GM12878 (cell line): ENCODE measurements around the gene TMPRSS13. TPM values are rescaled to one million over a fixed set of nuclear protein-coding genes. Genes with fewer than 3 reads are reported as not detected.

Experiments
- ATAC-seq: fragments of 200-7000 bp; cut with Tn5 transposase; 3 replicates; pipeline ENCODE4 v1.9.1; 2020; ENCODE audit warnings: mild to moderate bottlenecking, moderate library complexity
- BruUV-seq: library from RNA; stranded (reverse); fragments of 400-500 nt; replicated peaks from 2 replicates; lab custom pipeline; 2021; lab: Mats Ljungman, UMichigan
- CTCF ChIA-PET: fragments of 300-600 bp; sonication (Branson Sonifier 250); formaldehyde crosslinking; extraction: SDS; loops from one replicate; lab custom pipeline; 2021; ENCODE audit warnings: inconsistent platforms; lab: Yijun Ruan, JAX
- POLR2A ChIA-PET: fragments of 350-600 bp; formaldehyde crosslinking; extraction: SDS; loops from one replicate; lab custom pipeline; 2021; ENCODE audit warnings: inconsistent platforms; lab: Charles Lee
- RAD21 ChIA-PET: fragments of 300-600 bp; sonication (Branson Sonifier 250); formaldehyde crosslinking; loops from one replicate; lab custom pipeline; 2023; ENCODE audit warnings: antibody characterized with exemption; ENCODE audit not compliant: unreplicated experiment; lab: Charles Lee
- SMC1A ChIA-PET: fragments of 300-600 bp; sonication (Branson Sonifier 250); formaldehyde crosslinking; loops from one replicate; lab custom pipeline; 2023; ENCODE audit not compliant: unreplicated experiment, uncharacterized antibody; lab: Charles Lee
- DNase-seq: peaks from one replicate; pipeline ENCODE4 v3.0.0-alpha.2; 2011; ENCODE audit warnings: low read depth, low spot score
- FAIRE-seq: peaks from 3 replicates; lab custom pipeline; 2011; peaks lifted over from hg19 to GRCh38; lab: Jason Lieb, UNC
- H2AFZ ChIP-seq: 2 replicates; pipeline ENCODE4 v1.6.0; 2011; ENCODE audit warnings: low read depth, low read length, control low read depth; ENCODE audit not compliant: control insufficient read depth
- H3K27ac ChIP-seq: 2 replicates; pipeline ENCODE4 v1.5.1; 2011; ENCODE audit warnings: control low read depth; ENCODE audit not compliant: control insufficient read depth, insufficient read depth
- H3K27me3 ChIP-seq, 2 experiments: replicated peaks in 1 of 2; 2 replicates each; pipeline versions ENCODE4 v1.6.0 to v1.6.1; 2011; ENCODE audit warnings: low read length in 1 of 2; ENCODE audit not compliant: control insufficient read depth in 2 of 2, insufficient read depth in 2 of 2
- H3K36me3 ChIP-seq, 2 experiments: 2 replicates each; pipeline ENCODE4 v1.5.1; 2011; ENCODE audit warnings: low read length in 1 of 2; ENCODE audit not compliant: control insufficient read depth in 2 of 2, insufficient read depth in 2 of 2
- H3K4me1 ChIP-seq: 2 replicates; pipeline ENCODE4 v1.6.1; 2011; ENCODE audit warnings: mild to moderate bottlenecking, low read length, moderate library complexity, mixed read lengths; ENCODE audit not compliant: control insufficient read depth, insufficient read depth
- H3K4me2 ChIP-seq: 2 replicates; pipeline ENCODE4 v1.6.0; 2011; ENCODE audit warnings: control low read depth; ENCODE audit not compliant: control insufficient read depth, insufficient read depth
- H3K4me3 ChIP-seq: fragments of 200-600 bp; sonication (generic); 2 replicates; pipeline ENCODE4 v1.5.1; 2016
- H3K79me2 ChIP-seq: 2 replicates; pipeline ENCODE4 v1.6.0; 2011; ENCODE audit warnings: low read length; ENCODE audit not compliant: control insufficient read depth, insufficient read depth
- H3K9ac ChIP-seq: 2 replicates; pipeline ENCODE4 v1.8.0; 2011; ENCODE audit warnings: low read length, control low read depth, mixed read lengths; ENCODE audit not compliant: control insufficient read depth, insufficient read depth
- H3K9me3 ChIP-seq: replicated peaks from 3 replicates; pipeline ENCODE4 v1.5.1; 2011; ENCODE audit warnings: mild to moderate bottlenecking, low read length; ENCODE audit not compliant: control insufficient read depth, insufficient read depth
- H4K20me1 ChIP-seq: 2 replicates; pipeline ENCODE4 v1.6.0; 2011; ENCODE audit not compliant: control insufficient read depth, insufficient read depth
- CBFB ChIP-seq: IDR thresholded peaks from 2 replicates; pipeline ENCODE4 v1.6.1; 2016; ENCODE audit warnings: antibody characterized with exemption, low read depth
- CBX3 ChIP-seq: fragments of 200-600 bp; sonication (generic); IDR thresholded peaks from 2 replicates; pipeline ENCODE4 v1.6.1; 2016; ENCODE audit warnings: low read depth, borderline replicate concordance
- ESRRA ChIP-seq: IDR thresholded peaks from 2 replicates; pipeline ENCODE4 v1.6.1; 2012; ENCODE audit warnings: mild to moderate bottlenecking, low read length, improper control_type of control experiment
- MEF2A ChIP-seq: IDR thresholded peaks from 2 replicates; pipeline ENCODE4 v1.6.1; 2011; ENCODE audit warnings: low read depth, mild to moderate bottlenecking, low read length, moderate library complexity; ENCODE audit not compliant: insufficient read depth
- PRDM15 ChIP-seq: fragments of 450-650 bp; formaldehyde crosslinking; IDR thresholded peaks from 2 replicates; pipeline ENCODE4 v1.4.0; 2020; ENCODE audit warnings: mild to moderate bottlenecking, moderate library complexity
- RB1 ChIP-seq: fragments of 450-650 bp; formaldehyde crosslinking; IDR thresholded peaks from 2 replicates; pipeline ENCODE4 v1.6.1; 2017; ENCODE audit warnings: mild to moderate bottlenecking, borderline replicate concordance
- RELA ChIP-seq: fragments of 450-650 bp; IDR thresholded peaks from 2 replicates; pipeline ENCODE4 v1.8.0; 2014; ENCODE audit warnings: borderline replicate concordance; ENCODE audit not compliant: partially characterized antibody
- RFX5 ChIP-seq: IDR thresholded peaks from 2 replicates; pipeline ENCODE4 v1.6.1; 2011; ENCODE audit warnings: low read depth, low read length, improper control_type of control experiment
- SMAD1 ChIP-seq: fragments of 450-650 bp; IDR thresholded peaks from 2 replicates; pipeline ENCODE4 v1.6.1; 2018; ENCODE audit warnings: mild to moderate bottlenecking, low read depth; ENCODE audit not compliant: partially characterized antibody
- STAT1 ChIP-seq: fragments of 450-650 bp; conservative IDR thresholded peaks from 2 replicates; pipeline ENCODE4 v1.6.1; 2014; ENCODE audit warnings: antibody characterized with exemption, mild to moderate bottlenecking
- WGBS: methylation state at CpG from one replicate; pipeline ENCODE4 v1.1.6; 2016; ENCODE audit warnings: low lambda C conversion rate; ENCODE audit not compliant: insufficient replicate concordance, insufficient coverage; ENCODE audit errors: missing lambda C conversion rate; 5-methylcytosine and 5-hydroxymethylcytosine counted together
- in situ Hi-C: fragments of 300-500 bp; cut with MboI; formaldehyde crosslinking; loops from 9 replicates; pipeline ENCODE4 v1.14.3; 2018; ENCODE audit warnings: mixed read lengths
- intact Hi-C: fragments of 100-400 bp; cut with micrococcal nuclease; formaldehyde crosslinking; loops from one replicate; pipeline ENCODE4 v1.14.2; 2022; ENCODE audit not compliant: unreplicated experiment
- polyA plus RNA-seq, 11 experiments: library from polyadenylated mRNA; depleted of rRNA in 4 of 11; unstranded in 6 of 11; stranded (reverse) in 5 of 11; fragments of >200 nt; fragmentation: Nextera tagmentation in 4 of 11; fragmentation: Illumina TruSeq in 1 of 11; extraction: Ambion mirVana in 4 of 11; extraction: Trizol in 1 of 11; gene quantifications; 1 replicate in 1 of 11; 2 replicates in 10 of 11; pipeline versions ENCODE4 v1.2.1 to v1.2.3, GENCODE V29; 2011 to 2016; ENCODE audit warnings: inconsistent platforms in 2 of 11, missing spikeins in 2 of 11, low read depth in 1 of 11
- total RNA-seq, 4 experiments: library from RNA; depleted of rRNA in 3 of 4; stranded (reverse); fragments of >200 nt in 3 of 4; fragmentation: Illumina TruSeq in 1 of 4; extraction: Trizol in 1 of 4; gene quantifications; 2 replicates each; pipeline versions ENCODE4 v1.2.1 to v1.2.3, GENCODE V29; 2013 to 2021
- TF ChIP-seq, protein P1 (sequence below): IDR thresholded peaks from 2 replicates; pipeline ENCODE4 v1.6.1; 2011; ENCODE audit warnings: low read depth, mild to moderate bottlenecking, low read length, moderate library complexity, borderline replicate concordance; ENCODE audit errors: extremely low read depth
- TF ChIP-seq, protein P2 (sequence below): IDR thresholded peaks from 2 replicates; pipeline ENCODE4 v1.6.1; 2012; ENCODE audit warnings: low read depth, low read length, improper control_type of control experiment

The TMPRSS13 gene
- total and polyA plus RNA-seq, 10 of the 15 experiments (the other 5 are each of a cell fraction or from before 2014, with no cell fraction given), result 0.05 to 0.50 (median 0.26) TPM; not detected in 2

DNA sequence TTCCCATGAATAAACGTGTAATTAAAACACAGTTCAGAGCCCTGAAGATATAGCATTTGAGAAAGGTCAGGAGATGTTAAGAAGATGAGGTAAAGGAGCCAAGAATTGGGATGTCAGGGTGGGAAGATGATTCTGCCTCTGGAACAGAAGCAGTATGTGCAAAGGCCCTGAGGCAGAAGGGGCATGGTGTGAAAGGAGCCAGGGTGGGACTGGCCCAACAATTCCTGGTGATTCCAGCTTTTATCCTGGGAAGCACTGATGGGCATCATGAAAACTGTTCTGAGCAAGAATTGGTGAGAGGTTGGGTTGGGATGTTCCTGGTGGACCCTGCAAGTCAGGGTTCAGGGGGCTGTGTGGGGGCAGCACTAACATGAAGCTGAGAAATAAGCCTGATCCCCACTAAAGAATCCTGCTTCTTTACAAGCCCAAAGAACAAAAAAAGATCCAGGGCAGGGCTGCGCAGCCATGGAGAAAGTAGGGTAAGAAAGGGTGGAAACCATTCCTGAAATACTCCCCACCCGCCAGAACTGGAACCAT, 50.2 kb downstream of the TMPRSS13 start:
- Histone ChIP-seq H3K9me3 (no peaks in the 10 kb centered on the region), H3K27me3 (peaks cover 14 to 18% of the 10 kb centered on the region in 2 experiments; a peak in 3 of 4 replicates), H3K4me1 (no peaks in the 10 kb centered on the region), H3K79me2 (no peaks in the 10 kb centered on the region), H4K20me1 (no peaks in the 10 kb centered on the region; the same call in 1 of the 2 replicates), H3K4me2 (no peak overlapping the region), H3K4me3 (no peak overlapping the region), H3K36me3 (no peaks in the 10 kb centered on the region), H2AFZ (no peak overlapping the region), H3K9ac (no peak overlapping the region), H3K27ac (no peak overlapping the region)
- no peak for TF ChIP-seq CBX3
- TF ChIP-seq RB1, result no peak
- TF ChIP-seq RFX5, result no peak
- no peak for TF ChIP-seq CBFB
- TF ChIP-seq MEF2A, result no peak
- TF ChIP-seq SMAD1, result no peak
- no peak for TF ChIP-seq ESRRA
- TF ChIP-seq, protein P1, sequence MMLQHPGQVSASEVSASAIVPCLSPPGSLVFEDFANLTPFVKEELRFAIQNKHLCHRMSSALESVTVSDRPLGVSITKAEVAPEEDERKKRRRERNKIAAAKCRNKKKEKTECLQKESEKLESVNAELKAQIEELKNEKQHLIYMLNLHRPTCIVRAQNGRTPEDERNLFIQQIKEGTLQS, result no peak
- no peak for TF ChIP-seq PRDM15
- TF ChIP-seq STAT1, result no peak
- TF ChIP-seq, protein P2, sequence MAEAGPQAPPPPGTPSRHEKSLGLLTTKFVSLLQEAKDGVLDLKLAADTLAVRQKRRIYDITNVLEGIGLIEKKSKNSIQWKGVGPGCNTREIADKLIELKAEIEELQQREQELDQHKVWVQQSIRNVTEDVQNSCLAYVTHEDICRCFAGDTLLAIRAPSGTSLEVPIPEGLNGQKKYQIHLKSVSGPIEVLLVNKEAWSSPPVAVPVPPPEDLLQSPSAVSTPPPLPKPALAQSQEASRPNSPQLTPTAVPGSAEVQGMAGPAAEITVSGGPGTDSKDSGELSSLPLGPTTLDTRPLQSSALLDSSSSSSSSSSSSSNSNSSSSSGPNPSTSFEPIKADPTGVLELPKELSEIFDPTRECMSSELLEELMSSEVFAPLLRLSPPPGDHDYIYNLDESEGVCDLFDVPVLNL, result no peak
- no peak for TF ChIP-seq RELA
- SMC1A ChIA-PET, result interaction anchor here (0.6 to 2.0 kb wide), 3 partner anchors 68 to 646 kb away, joined by 3 to 7 read pairs (median 3); no protein-coding TSS in a partner anchor
- in situ Hi-C loops, result no loop called here
- whole genome bisulfite sequencing, result 37% methylated on average over 3 of the region's 3 CpGs
- BruUV-seq, result no TSS peak
- POLR2A ChIA-PET, result interaction anchor here (0.6 kb wide), 1 partner anchor 544 kb away, joined by 3 read pairs; no protein-coding TSS in a partner anchor
- CTCF ChIA-PET, result interaction anchor here (1.4 kb wide), 1 partner anchor 68 kb away, joined by 3 read pairs; no protein-coding TSS in a partner anchor
- FAIRE-seq, result no peak
- intact Hi-C loops, result no loop called here
- no peak for DNase-seq
- no peak for ATAC-seq
- RAD21 ChIA-PET, result no interaction called here
